Osteocyte (in vitro differentiated cells): ENCODE data around the gene OR52N1. TPM values are rescaled to one million over a fixed set of nuclear protein-coding genes. Genes with fewer than 3 reads are reported as not detected.

Experiments used
- DNase-seq: peaks from one replicate; pipeline ENCODE4 v3.0.0; 2021; ENCODE audit warnings: mixed read lengths; ENCODE audit not compliant: unreplicated experiment; ENCODE audit errors: extremely low spot score
- H3K27ac Mint-ChIP-seq: one replicate; pipeline ENCODE4 v1.8.0; 2021; ENCODE audit warnings: mild to moderate bottlenecking, mixed read lengths; ENCODE audit not compliant: unreplicated experiment
- H3K27me3 Mint-ChIP-seq: one replicate; pipeline ENCODE4 v1.8.0; 2021; ENCODE audit warnings: mixed read lengths; ENCODE audit not compliant: unreplicated experiment
- H3K36me3 Mint-ChIP-seq: one replicate; pipeline ENCODE4 v1.8.0; 2021; ENCODE audit warnings: mixed read lengths; ENCODE audit not compliant: unreplicated experiment
- H3K4me1 Mint-ChIP-seq: one replicate; pipeline ENCODE4 v1.8.0; 2021; ENCODE audit warnings: mixed read lengths; ENCODE audit not compliant: unreplicated experiment
- H3K4me3 Mint-ChIP-seq: one replicate; pipeline ENCODE4 v1.8.0; 2021; ENCODE audit warnings: mild to moderate bottlenecking, moderate library complexity, mixed read lengths; ENCODE audit not compliant: unreplicated experiment
- H3K9me3 Mint-ChIP-seq: one replicate; pipeline ENCODE4 v1.8.0; 2021; ENCODE audit warnings: mixed read lengths; ENCODE audit not compliant: unreplicated experiment
- total RNA-seq: library from RNA; stranded (reverse); gene quantifications from 2 replicates; pipeline ENCODE4 v1.2.1, GENCODE V29; 2021
- TF ChIP-seq, protein P1 (sequence below): fragments of 200-600 bp; sonication (generic); IDR thresholded peaks from 2 replicates; pipeline ENCODE4 v1.5.0; 2021; ENCODE audit warnings: antibody characterized with exemption, mild to moderate bottlenecking, moderate library complexity

The OR52N1 gene
- total RNA-seq, 1 donor from 2014 or later, result not detected

- Mint-ChIP-seq H3K4me3 (no peak overlapping the region), H3K27me3 (peaks cover 28% of the 10 kb centered on the region), H3K36me3 (no peaks in the 10 kb centered on the region), H3K4me1 (peaks cover 7% of the 10 kb centered on the region), H3K27ac (no peak overlapping the region), H3K9me3 (no peaks in the 10 kb centered on the region)
- DNase-seq, result no peak
- TF ChIP-seq, protein P1, sequence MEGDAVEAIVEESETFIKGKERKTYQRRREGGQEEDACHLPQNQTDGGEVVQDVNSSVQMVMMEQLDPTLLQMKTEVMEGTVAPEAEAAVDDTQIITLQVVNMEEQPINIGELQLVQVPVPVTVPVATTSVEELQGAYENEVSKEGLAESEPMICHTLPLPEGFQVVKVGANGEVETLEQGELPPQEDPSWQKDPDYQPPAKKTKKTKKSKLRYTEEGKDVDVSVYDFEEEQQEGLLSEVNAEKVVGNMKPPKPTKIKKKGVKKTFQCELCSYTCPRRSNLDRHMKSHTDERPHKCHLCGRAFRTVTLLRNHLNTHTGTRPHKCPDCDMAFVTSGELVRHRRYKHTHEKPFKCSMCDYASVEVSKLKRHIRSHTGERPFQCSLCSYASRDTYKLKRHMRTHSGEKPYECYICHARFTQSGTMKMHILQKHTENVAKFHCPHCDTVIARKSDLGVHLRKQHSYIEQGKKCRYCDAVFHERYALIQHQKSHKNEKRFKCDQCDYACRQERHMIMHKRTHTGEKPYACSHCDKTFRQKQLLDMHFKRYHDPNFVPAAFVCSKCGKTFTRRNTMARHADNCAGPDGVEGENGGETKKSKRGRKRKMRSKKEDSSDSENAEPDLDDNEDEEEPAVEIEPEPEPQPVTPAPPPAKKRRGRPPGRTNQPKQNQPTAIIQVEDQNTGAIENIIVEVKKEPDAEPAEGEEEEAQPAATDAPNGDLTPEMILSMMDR, result no peak
Measured at GRCh38 chr11:5815534-5815933, 24.5 kb upstream of the OR52N1 start.

DNA sequence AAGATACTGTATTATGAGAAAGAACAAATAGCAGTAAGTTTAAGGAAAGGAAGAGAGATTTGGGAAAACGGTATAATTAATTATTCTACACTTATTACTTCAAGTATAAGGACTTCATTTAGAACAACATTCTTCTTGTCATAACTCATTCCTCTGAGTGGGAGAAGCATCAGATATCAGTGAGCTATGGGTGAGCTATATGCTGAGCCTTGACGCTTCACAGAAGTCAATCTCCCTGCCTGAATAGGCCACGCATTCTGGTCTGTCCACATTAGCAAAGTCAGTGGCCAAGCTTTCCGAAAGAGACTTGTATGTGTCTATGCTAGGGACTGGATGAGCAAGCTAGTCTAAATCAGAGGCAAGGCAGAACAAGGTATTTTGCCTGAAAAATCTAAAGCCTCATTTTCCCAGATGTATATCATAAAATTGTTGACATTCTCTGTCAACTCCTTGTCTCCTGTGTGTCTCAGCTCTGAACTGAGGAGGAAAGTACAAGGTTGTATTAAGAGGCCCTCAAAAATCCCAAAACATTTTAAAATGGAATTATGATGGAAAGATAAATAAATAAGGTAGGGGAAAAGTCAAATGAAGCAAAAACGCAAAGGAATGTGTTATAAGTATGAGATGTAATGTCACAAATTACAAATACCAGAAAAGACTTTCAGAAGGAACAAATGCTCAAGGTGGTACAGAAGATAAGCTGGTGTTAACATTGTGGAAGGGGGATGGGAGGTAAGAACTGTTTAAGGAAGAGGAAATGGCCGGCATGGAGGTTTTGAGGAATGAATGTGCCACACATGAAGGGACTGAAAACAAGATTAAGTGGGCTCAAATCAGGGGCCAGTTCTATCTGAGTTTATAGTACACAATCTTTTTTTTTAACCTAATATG lies 19.1 kb upstream of the OR52N1 start:
- no peak overlapping the region for H3K4me3 Mint-ChIP-seq
- no peaks in the 10 kb centered on the region for H3K36me3 Mint-ChIP-seq
- H3K9me3 Mint-ChIP-seq, result no peaks in the 10 kb centered on the region
- DNase-seq, result no peak
- peaks cover 6% of the 10 kb centered on the region for H3K4me1 Mint-ChIP-seq
- peaks cover 47% of the 10 kb centered on the region for H3K27me3 Mint-ChIP-seq
- no peak overlapping the region for H3K27ac Mint-ChIP-seq
- TF ChIP-seq, protein P1, result no peak

DNA sequence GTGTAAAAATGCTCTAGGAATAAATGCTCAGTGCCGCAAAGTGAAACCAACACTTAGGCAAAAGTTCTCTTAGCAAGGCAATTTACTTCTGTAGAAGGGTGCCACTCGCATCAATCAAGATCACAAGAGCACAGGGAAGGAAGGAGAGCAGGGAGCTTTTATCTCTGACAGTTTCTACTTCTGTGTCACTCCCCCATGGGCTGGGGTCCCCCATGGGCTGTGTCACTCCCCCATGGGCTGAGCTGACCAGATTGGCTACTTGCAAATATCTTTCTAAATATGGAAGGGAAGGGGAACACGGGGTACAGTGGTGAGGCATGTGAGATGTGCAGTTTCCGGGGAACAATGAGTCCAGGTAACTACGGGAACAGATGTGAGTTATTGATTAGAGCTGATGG lies 18.1 kb upstream of the OR52N1 start:
- peak overlapping the region; percentile 73 for H3K4me3 Mint-ChIP-seq
- DNase-seq, result no peak
- H3K9me3 Mint-ChIP-seq, result no peaks in the 10 kb centered on the region
- peaks cover 6% of the 10 kb centered on the region for H3K4me1 Mint-ChIP-seq
- H3K27ac Mint-ChIP-seq, result no peak overlapping the region
- H3K36me3 Mint-ChIP-seq, result no peaks in the 10 kb centered on the region
- TF ChIP-seq, protein P1, result no peak
- peaks cover 50% of the 10 kb centered on the region for H3K27me3 Mint-ChIP-seq

DNA sequence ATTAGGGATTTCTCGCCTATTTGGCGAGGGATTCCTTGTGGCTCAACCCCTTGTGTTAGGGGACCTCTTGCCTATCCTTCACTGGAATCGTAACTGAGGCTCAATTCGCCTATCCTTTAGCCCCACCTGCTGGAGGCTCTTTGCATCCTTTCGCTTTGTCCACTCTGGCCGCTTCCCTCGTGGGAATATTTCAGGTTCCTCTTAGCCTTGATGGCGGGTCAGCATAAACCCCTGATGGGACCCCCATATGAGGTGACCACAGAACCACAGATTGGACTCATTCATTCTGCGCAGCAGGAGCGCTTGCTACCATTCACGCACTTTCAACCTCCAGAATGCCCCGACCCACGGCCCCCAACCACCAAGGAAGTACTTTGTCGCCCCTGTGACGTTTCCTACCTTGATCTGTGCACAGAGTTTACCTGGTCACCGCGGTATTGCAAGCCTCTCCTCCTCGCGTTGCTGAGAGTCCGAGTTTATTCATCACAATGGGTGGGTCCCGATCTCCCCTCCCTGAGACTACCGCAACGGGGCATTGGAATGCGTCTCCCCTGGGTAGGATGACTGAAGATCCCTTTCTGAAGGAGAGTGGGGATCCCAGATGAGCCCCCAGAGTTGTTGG lies 17.5 kb upstream of the OR52N1 start, which contains the start of gene OR52N2:
TSS of gene OR52N2 (plus strand) at position 425 of the 622 bp plus-strand sequence. CDS start 11,412 bp downstream, outside the sequence.
- H3K4me3 Mint-ChIP-seq, result peak within 1 kb of the TSS; percentile 73
- H3K27me3 Mint-ChIP-seq, result peaks cover 50% of the 10 kb centered on the region
- H3K27ac Mint-ChIP-seq, result no peak within 1 kb of the TSS
- peaks cover 6% of the 10 kb centered on the region for H3K4me1 Mint-ChIP-seq
- no peak for DNase-seq
- no peaks in the 10 kb centered on the region for H3K9me3 Mint-ChIP-seq
- TF ChIP-seq, protein P1, result peak; percentile 92
- no peaks in the 10 kb centered on the region for H3K36me3 Mint-ChIP-seq

DNA sequence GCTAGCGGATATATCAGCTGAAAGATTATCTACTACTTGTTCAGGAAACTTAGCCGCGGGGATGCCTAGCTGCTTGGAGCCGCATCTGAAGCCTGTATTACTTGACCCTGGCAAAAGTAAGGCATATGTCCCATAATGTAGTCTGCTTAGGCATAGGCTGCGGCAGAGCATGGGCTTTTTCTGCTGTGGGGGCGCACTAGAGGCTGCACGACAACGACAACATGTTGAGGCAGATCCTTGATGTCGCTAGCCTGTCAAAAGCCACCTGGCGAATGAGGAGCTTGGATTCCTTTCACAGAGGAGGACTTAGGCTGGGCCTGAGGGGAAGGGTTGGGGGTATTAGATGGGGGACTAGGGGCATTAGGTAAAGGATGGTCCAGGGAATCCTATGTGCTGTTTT lies 16.5 kb upstream of the OR52N1 start:
- Mint-ChIP-seq H3K4me1 (peaks cover 6% of the 10 kb centered on the region), H3K4me3 (no peak overlapping the region), H3K36me3 (no peaks in the 10 kb centered on the region), H3K27me3 (peaks cover 54% of the 10 kb centered on the region), H3K27ac (no peak overlapping the region), H3K9me3 (no peaks in the 10 kb centered on the region)
- DNase-seq, result no peak
- TF ChIP-seq, protein P1, result no peak
